HG03103 (cell line): ENCODE data around the gene CHST15.
"Not testable (repeated sequence)": the region's sequence is repeated elsewhere in the genome, so short reads cannot be mapped to it uniquely, and the experiment has no call there.

ENCODE experiments used
- ATAC-seq: cut with Tn5 transposase; IDR thresholded peaks from one replicate; pipeline ENCODE4 v1.9.1; 2021; ENCODE audit warnings: low read depth; ENCODE audit not compliant: unreplicated experiment

Gene CHST15

GRCh38 chr10:124048371-124049290 lies 44.8 kb downstream of the CHST15 start:
- ATAC-seq: no peak

GRCh38 chr10:124047427-124048152 lies 45.8 kb downstream of the CHST15 start:
- no peak for ATAC-seq

GRCh38 chr10:124045801-124046355 lies 47.5 kb downstream of the CHST15 start:
- ATAC-seq: no peak

- no peak for ATAC-seq
Observed at GRCh38 chr10:124045276-124045675, 48.1 kb downstream of the CHST15 start.

- no peak for ATAC-seq
Observed at GRCh38 chr10:124044143-124044862, 49.1 kb downstream of the CHST15 start.

GRCh38 chr10:124043310-124044142 lies 49.9 kb downstream of the CHST15 start:
- ATAC-seq: peak; percentile 86

GRCh38 chr10:124042656-124043309 lies 50.6 kb downstream of the CHST15 start:
- no peak for ATAC-seq

GRCh38 chr10:124041675-124042445 lies 51.5 kb downstream of the CHST15 start:
- ATAC-seq: no peak

GRCh38 chr10:124040451-124041188 lies 52.8 kb downstream of the CHST15 start:
- ATAC-seq: no peak

GRCh38 chr10:124039483-124040013 lies 53.9 kb downstream of the CHST15 start:
- ATAC-seq: no peak

GRCh38 chr10:124037784-124038183 lies 55.6 kb downstream of the CHST15 start:
- ATAC-seq: no peak

- ATAC-seq: no peak
Observed at GRCh38 chr10:124037286-124037685, 56.1 kb downstream of the CHST15 start.

- ATAC-seq: no peak
Observed at GRCh38 chr10:124036746-124037145, 56.7 kb downstream of the CHST15 start.

GRCh38 chr10:124035928-124036558 lies 57.4 kb downstream of the CHST15 start:
- ATAC-seq: peak; percentile 96

GRCh38 chr10:124035306-124035927 lies 58.0 kb downstream of the CHST15 start:
- no peak for ATAC-seq

- not testable (repeated sequence) for ATAC-seq
Observed at GRCh38 chr10:124034576-124035305, 58.7 kb downstream of the CHST15 start.
